Vagina (tissue), 2 donors: ENCODE results near the gene MAPK9.

Experiments used
- CTCF ChIP-seq, 3 experiments: fragments of 450-650 bp in 2 of 3; fragments of 200-600 bp in 1 of 3; sonication (generic) in 1 of 3; IDR thresholded peaks; one replicate each; pipeline ENCODE4 v1.5.1; 2017 to 2019; ENCODE audit warnings: antibody characterized with exemption in 3 of 3, mild to moderate bottlenecking in 2 of 3, moderate library complexity in 2 of 3
- POLR2A ChIP-seq, 2 donors: fragments of 450-650 bp; IDR thresholded peaks; one replicate each; pipeline ENCODE4 v1.6.1; 2017; ENCODE audit warnings: antibody characterized with exemption in 2 of 2, mild to moderate bottlenecking in 2 of 2, moderate library complexity in 2 of 2

DNA sequence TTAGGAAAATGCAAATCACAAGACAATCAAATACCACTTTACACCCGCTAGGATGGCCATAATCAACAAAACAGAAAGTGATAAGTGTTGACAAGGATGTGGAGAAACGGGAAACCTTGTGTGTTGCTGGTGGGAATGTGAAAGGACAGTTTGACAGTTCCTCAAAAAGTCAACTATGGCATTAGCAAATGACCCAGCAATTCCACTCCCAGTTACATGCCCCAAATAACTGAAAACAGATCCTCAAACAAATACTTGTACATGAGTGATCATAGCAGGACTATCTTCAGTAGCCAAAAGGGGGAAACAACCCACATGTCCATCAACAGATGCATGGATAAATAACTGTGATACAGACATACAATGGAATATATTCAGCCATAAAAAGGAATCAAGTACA lies 104.1 kb downstream of the MAPK9 start:
- TF ChIP-seq CTCF (IDR thresholded peaks at IDR 0.05) (no peak), POLR2A (IDR thresholded peaks at IDR 0.05) (no peak)
